Liver (tissue), 9 donors: ENCODE results near the gene UIMC1. TPM values are rescaled to one million over a fixed set of nuclear protein-coding genes. Genes with fewer than 3 reads are reported as not detected.

Experiments
- DNase-seq: peaks from one replicate; pipeline ENCODE4 v3.0.0-alpha.2; 2017; ENCODE audit warnings: low spot score
- H3K27ac ChIP-seq, 2 donors: one replicate each; pipeline ENCODE4 v1.7.0; 2013; ENCODE audit warnings: inconsistent platforms in 2 of 2, low read length in 2 of 2, control low read depth in 1 of 2, low read depth in 1 of 2, mild to moderate bottlenecking in 1 of 2
- H3K27me3 ChIP-seq, 4 donors: one replicate each; pipeline versions ENCODE4 v1.6.1 to v1.7.0; 2013; ENCODE audit warnings: low read length in 3 of 4, inconsistent platforms in 1 of 4, mild to moderate bottlenecking in 1 of 4, moderate library complexity in 1 of 4; ENCODE audit not compliant: control insufficient read depth in 4 of 4, insufficient read depth in 4 of 4
- H3K36me3 ChIP-seq, 4 donors: one replicate each; pipeline versions ENCODE4 v1.6.1 to v1.7.0; 2013; ENCODE audit warnings: low read length in 3 of 4, mild to moderate bottlenecking in 3 of 4, low read depth in 1 of 4, moderate library complexity in 1 of 4; ENCODE audit not compliant: control insufficient read depth in 4 of 4, insufficient read depth in 3 of 4
- H3K4me1 ChIP-seq, 4 donors: one replicate each; pipeline versions ENCODE4 v1.6.1 to v1.7.0; 2013; ENCODE audit warnings: low read length in 3 of 4, mild to moderate bottlenecking in 3 of 4, moderate library complexity in 1 of 4; ENCODE audit not compliant: control insufficient read depth in 4 of 4, insufficient read depth in 4 of 4
- H3K4me3 ChIP-seq, 3 donors: one replicate each; pipeline versions ENCODE4 v1.6.1 to v1.7.0; 2013; ENCODE audit warnings: low read length in 3 of 3, control low read depth in 1 of 3, low read depth in 1 of 3, mild to moderate bottlenecking in 1 of 3
- H3K9ac ChIP-seq, 2 donors: one replicate each; pipeline ENCODE4 v1.7.0; 2013; ENCODE audit warnings: low read length in 2 of 2, mild to moderate bottlenecking in 2 of 2, moderate library complexity in 2 of 2, control low read depth in 1 of 2, low read depth in 1 of 2
- H3K9me3 ChIP-seq, 4 donors: one replicate each; pipeline versions ENCODE4 v1.6.1 to v1.7.0; 2013; ENCODE audit warnings: low read length in 3 of 4; ENCODE audit not compliant: control insufficient read depth in 4 of 4
- EGR1 ChIP-seq, 2 donors: IDR thresholded peaks; 2 replicates each; pipeline ENCODE4 v1.6.1; 2016 to 2018; ENCODE audit warnings: antibody characterized with exemption in 2 of 2, low read depth in 2 of 2
- FOXA1 ChIP-seq: IDR thresholded peaks from 2 replicates; pipeline ENCODE4 v1.6.1; 2016; ENCODE audit warnings: antibody characterized with exemption
- FOXA2 ChIP-seq: IDR thresholded peaks from 2 replicates; pipeline ENCODE4 v1.6.1; 2016; ENCODE audit warnings: antibody characterized with exemption
- HNF4A ChIP-seq, 2 donors: conservative IDR thresholded peaks; 2 replicates each; pipeline ENCODE4 v1.6.1; 2016; ENCODE audit warnings: antibody characterized with exemption in 2 of 2, mild to moderate bottlenecking in 2 of 2
- HNF4G ChIP-seq: IDR thresholded peaks from 2 replicates; pipeline ENCODE4 v1.6.1; 2016; ENCODE audit warnings: antibody characterized with exemption
- NR2F2 ChIP-seq: IDR thresholded peaks from 2 replicates; pipeline ENCODE4 v1.6.1; 2016; ENCODE audit warnings: antibody characterized with exemption
- RAD21 ChIP-seq, 2 donors: IDR thresholded peaks; 2 replicates each; pipeline ENCODE4 v1.6.1; 2016; ENCODE audit warnings: antibody characterized with exemption in 2 of 2, mild to moderate bottlenecking in 2 of 2
- RXRA ChIP-seq, 2 donors: IDR thresholded peaks; 2 replicates each; pipeline ENCODE4 v1.6.1; 2017 to 2018; ENCODE audit warnings: antibody characterized with exemption in 2 of 2, mild to moderate bottlenecking in 1 of 2
- SP1 ChIP-seq: IDR thresholded peaks from 2 replicates; pipeline ENCODE4 v1.6.1; 2018; ENCODE audit warnings: antibody characterized with exemption, mild to moderate bottlenecking
- TAF1 ChIP-seq: conservative IDR thresholded peaks from 2 replicates; pipeline ENCODE4 v1.6.1; 2016; ENCODE audit warnings: antibody characterized with exemption, mild to moderate bottlenecking
- YY1 ChIP-seq: IDR thresholded peaks from 2 replicates; pipeline ENCODE4 v1.6.1; 2016; ENCODE audit warnings: antibody characterized with exemption, mild to moderate bottlenecking
- WGBS: extraction: QIAGEN DNeasy Blood & Tissue Kit; methylation state at CpG from one replicate; pipeline ENCODE4 v1.1.7; 2013; 5-methylcytosine and 5-hydroxymethylcytosine counted together
- polyA plus RNA-seq, 2 donors: library from polyadenylated mRNA; stranded (reverse) in 1 of 2; unstranded in 1 of 2; fragments of 200-250 nt in 1 of 2; fragments of >200 nt in 1 of 2; fragmentation: Nextera tagmentation in 1 of 2; extraction: Ambion mirVana in 1 of 2; gene quantifications; one replicate each; pipeline versions ENCODE4 v1.2.1 to v1.2.3, GENCODE V29; 2013 to 2015
- total RNA-seq, 2 donors: library from RNA; depleted of rRNA; stranded (reverse); fragments of >200 nt; gene quantifications; one replicate each; pipeline ENCODE4 v1.2.3, GENCODE V29; 2014
- TF ChIP-seq, protein P1 (sequence below): IDR thresholded peaks from 2 replicates; pipeline ENCODE4 v1.6.1; 2016; ENCODE audit warnings: antibody characterized with exemption
- TF ChIP-seq, protein P2 (sequence below): IDR thresholded peaks from 2 replicates; pipeline ENCODE4 v1.6.1; 2016; ENCODE audit warnings: antibody characterized with exemption
- TF ChIP-seq, protein P3 (sequence below): IDR thresholded peaks from 2 replicates; pipeline ENCODE4 v1.6.1; 2016; ENCODE audit warnings: antibody characterized with exemption
- TF ChIP-seq, protein P4 (sequence below): fragments of 150-350 bp; IDR thresholded peaks from 2 replicates; pipeline ENCODE4 v1.5.1; 2017; ENCODE audit warnings: improper control_type of control experiment, low read depth, low read length; ENCODE audit not compliant: missing input control
- TF ChIP-seq, protein P5 (sequence below): IDR thresholded peaks from 2 replicates; pipeline ENCODE4 v1.6.1; 2016; ENCODE audit warnings: antibody characterized with exemption, mild to moderate bottlenecking
- donor health status: healthy.
- donor health status: healthy.
- donor health status: healthy.
- donor health status: healthy.
- donor health status: healthy.

The UIMC1 gene
- total and polyA plus RNA-seq, 4 donors = 5.9 to 26.0 (median 11.7) TPM

DNA sequence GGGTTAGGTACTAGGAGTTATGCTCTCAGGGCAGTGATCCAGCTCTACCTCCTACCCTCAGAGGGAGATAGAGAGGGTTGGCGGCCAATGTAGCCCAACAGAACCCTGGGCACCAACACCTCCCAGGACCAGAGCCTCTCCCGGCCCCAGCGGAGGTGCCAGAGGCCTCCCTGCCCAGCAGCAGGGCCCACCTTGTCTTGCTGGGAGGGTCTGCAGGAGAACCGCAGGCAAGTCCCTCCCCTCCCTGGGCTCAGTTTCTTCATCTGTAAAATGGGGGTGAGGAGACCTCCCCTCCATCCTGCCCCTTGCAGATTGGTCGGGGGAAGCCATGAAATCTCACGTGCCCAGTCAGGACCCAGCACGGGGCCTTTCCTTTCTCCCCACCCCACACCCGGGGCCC, 141.8 kb downstream of the UIMC1 start (continued):
- TF ChIP-seq, protein P1, sequence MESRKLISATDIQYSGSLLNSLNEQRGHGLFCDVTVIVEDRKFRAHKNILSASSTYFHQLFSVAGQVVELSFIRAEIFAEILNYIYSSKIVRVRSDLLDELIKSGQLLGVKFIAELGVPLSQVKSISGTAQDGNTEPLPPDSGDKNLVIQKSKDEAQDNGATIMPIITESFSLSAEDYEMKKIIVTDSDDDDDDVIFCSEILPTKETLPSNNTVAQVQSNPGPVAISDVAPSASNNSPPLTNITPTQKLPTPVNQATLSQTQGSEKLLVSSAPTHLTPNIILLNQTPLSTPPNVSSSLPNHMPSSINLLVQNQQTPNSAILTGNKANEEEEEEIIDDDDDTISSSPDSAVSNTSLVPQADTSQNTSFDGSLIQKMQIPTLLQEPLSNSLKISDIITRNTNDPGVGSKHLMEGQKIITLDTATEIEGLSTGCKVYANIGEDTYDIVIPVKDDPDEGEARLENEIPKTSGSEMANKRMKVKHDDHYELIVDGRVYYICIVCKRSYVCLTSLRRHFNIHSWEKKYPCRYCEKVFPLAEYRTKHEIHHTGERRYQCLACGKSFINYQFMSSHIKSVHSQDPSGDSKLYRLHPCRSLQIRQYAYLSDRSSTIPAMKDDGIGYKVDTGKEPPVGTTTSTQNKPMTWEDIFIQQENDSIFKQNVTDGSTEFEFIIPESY = no peak

DNA sequence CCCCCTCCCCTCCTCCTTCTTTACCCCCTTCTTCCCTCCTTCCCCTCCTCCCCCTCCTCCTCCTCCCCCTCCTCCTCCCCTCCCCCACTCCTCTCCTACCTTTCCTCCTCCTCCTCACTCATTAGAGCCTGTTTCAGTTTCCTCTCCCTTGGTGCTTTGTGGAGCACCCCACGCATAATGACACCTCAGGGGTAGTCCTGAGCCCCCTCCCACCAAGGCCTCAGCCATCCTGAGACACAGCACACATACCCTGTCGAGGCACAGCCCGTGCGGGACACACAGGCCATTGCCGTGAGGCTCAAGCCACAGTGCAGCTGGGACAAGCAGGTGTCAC, 142.8 kb downstream of the UIMC1 start:
- Histone ChIP-seq H3K9ac (no peak overlapping the region), H3K4me3 (no peak overlapping the region), H3K27me3 (peaks cover 0 to 14% (median 0%) of the 10 kb centered on the region in 4 donors), H3K36me3 (no peaks in the 10 kb centered on the region), H3K27ac (no peak overlapping the region), H3K4me1 (no peaks in the 10 kb centered on the region), H3K9me3 (no peaks in the 10 kb centered on the region)
- TF ChIP-seq FOXA1 (no peak), NR2F2 (no peak), FOXA2 (no peak), EGR1 (IDR thresholded peaks at IDR 0.05; ENCODE audit: low read depth in 2 of 2) (no peak), SP1 (no peak), HNF4A (conservative IDR thresholded peaks at IDR 0.05) (no peak)
- TF ChIP-seq, protein P2, sequence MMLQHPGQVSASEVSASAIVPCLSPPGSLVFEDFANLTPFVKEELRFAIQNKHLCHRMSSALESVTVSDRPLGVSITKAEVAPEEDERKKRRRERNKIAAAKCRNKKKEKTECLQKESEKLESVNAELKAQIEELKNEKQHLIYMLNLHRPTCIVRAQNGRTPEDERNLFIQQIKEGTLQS = no peak
- TF ChIP-seq, protein P3, sequence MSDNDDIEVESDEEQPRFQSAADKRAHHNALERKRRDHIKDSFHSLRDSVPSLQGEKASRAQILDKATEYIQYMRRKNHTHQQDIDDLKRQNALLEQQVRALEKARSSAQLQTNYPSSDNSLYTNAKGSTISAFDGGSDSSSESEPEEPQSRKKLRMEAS = no peak
- WGBS = 72% methylated on average over 5 of the region's 5 CpGs
- no peak for DNase-seq

DNA sequence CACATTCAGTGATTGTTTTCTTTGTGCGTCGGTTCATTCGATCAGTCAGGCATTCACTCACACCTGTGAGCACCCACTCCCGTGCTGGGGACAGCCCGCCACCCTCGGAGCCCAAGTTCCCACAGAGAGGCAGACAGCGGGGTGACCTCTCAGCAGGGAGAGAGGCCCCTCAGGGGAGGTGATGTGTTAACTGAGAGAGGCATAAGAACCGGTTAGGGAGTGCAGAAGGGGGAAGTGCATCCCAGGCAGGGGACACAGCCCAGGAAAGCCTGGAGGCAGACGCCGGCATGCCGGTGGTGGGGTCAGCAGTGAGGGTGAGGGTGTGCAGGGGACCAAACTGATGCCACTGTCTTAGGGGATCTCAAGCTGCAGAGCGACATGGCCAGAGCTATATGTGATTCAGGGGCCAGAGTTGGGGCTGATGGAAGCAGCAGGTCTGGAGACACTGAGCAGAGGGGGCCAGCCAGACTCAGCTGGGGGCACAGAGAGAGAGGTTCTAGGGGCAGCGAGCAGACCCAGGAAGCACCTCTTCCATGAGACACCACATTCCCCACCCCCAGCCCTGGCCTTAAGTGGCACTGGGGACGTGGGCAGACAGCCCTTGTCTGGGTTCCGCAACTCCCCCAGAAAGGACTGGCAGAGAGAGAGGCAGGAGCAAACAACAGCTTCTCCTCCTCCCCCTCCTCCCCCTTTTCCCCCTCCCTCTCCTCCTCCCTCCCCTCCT, 143.4 kb downstream of the UIMC1 start:
- Histone ChIP-seq H3K9ac (no peak overlapping the region), H3K27me3 (peaks cover 0 to 14% (median 0%) of the 10 kb centered on the region in 4 donors), H3K4me1 (no peaks in the 10 kb centered on the region), H3K27ac (no peak overlapping the region), H3K4me3 (no peak overlapping the region), H3K36me3 (no peaks in the 10 kb centered on the region), H3K9me3 (no peaks in the 10 kb centered on the region)
- TF ChIP-seq RXRA (IDR thresholded peaks at IDR 0.05) (no peak), SP1 (no peak), RAD21 (IDR thresholded peaks at IDR 0.05) (no peak), FOXA2 (no peak), YY1 (no peak), NR2F2 (no peak), TAF1 (no peak), FOXA1 (no peak), EGR1 (IDR thresholded peaks at IDR 0.05; ENCODE audit: low read depth in 2 of 2) (no peak), HNF4G (no peak)
- TF ChIP-seq, protein P1 = no peak
- TF ChIP-seq, protein P4, sequence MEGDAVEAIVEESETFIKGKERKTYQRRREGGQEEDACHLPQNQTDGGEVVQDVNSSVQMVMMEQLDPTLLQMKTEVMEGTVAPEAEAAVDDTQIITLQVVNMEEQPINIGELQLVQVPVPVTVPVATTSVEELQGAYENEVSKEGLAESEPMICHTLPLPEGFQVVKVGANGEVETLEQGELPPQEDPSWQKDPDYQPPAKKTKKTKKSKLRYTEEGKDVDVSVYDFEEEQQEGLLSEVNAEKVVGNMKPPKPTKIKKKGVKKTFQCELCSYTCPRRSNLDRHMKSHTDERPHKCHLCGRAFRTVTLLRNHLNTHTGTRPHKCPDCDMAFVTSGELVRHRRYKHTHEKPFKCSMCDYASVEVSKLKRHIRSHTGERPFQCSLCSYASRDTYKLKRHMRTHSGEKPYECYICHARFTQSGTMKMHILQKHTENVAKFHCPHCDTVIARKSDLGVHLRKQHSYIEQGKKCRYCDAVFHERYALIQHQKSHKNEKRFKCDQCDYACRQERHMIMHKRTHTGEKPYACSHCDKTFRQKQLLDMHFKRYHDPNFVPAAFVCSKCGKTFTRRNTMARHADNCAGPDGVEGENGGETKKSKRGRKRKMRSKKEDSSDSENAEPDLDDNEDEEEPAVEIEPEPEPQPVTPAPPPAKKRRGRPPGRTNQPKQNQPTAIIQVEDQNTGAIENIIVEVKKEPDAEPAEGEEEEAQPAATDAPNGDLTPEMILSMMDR = no peak
- TF ChIP-seq, protein P3 = no peak
- TF ChIP-seq, protein P2 = no peak
- TF ChIP-seq, protein P5, sequence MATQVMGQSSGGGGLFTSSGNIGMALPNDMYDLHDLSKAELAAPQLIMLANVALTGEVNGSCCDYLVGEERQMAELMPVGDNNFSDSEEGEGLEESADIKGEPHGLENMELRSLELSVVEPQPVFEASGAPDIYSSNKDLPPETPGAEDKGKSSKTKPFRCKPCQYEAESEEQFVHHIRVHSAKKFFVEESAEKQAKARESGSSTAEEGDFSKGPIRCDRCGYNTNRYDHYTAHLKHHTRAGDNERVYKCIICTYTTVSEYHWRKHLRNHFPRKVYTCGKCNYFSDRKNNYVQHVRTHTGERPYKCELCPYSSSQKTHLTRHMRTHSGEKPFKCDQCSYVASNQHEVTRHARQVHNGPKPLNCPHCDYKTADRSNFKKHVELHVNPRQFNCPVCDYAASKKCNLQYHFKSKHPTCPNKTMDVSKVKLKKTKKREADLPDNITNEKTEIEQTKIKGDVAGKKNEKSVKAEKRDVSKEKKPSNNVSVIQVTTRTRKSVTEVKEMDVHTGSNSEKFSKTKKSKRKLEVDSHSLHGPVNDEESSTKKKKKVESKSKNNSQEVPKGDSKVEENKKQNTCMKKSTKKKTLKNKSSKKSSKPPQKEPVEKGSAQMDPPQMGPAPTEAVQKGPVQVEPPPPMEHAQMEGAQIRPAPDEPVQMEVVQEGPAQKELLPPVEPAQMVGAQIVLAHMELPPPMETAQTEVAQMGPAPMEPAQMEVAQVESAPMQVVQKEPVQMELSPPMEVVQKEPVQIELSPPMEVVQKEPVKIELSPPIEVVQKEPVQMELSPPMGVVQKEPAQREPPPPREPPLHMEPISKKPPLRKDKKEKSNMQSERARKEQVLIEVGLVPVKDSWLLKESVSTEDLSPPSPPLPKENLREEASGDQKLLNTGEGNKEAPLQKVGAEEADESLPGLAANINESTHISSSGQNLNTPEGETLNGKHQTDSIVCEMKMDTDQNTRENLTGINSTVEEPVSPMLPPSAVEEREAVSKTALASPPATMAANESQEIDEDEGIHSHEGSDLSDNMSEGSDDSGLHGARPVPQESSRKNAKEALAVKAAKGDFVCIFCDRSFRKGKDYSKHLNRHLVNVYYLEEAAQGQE = no peak
- WGBS = 39% methylated on average over 15 of the region's 15 CpGs
- DNase-seq = no peak
